Activated CD8-positive, alpha-beta memory T cell treated with anti-CD3 and anti-CD28 coated beads, Interleukin-2, amount 50 U/mL, for 1 hour (primary cell): Measurements from ENCODE around the gene H3-3A.
"Not testable (repeated sequence)": the region's sequence is repeated elsewhere in the genome, so short reads cannot be mapped to it uniquely, and the experiment has no call there.

Source experiments
- DNase-seq: peaks from one replicate; pipeline ENCODE4 v3.0.0-alpha.2; 2020; ENCODE audit errors: extremely low read depth

Gene H3-3A

GRCh38 chr1:226085675-226086285 is 23.3 kb downstream of the H3-3A start:
- DNase-seq: no peak

GRCh38 chr1:226086776-226087175 is 24.3 kb downstream of the H3-3A start:
- no peak for DNase-seq

- no peak for DNase-seq
Observed at GRCh38 chr1:226091461-226091860, 28.9 kb downstream of the H3-3A start.

GRCh38 chr1:226092048-226092820 is 29.7 kb downstream of the H3-3A start:
- not testable (repeated sequence) for DNase-seq

- no peak for DNase-seq
Observed at GRCh38 chr1:226092965-226093364, 30.4 kb downstream of the H3-3A start.

GRCh38 chr1:226093621-226094020 is 31.1 kb downstream of the H3-3A start:
- DNase-seq: no peak

GRCh38 chr1:226094451-226094850 is 31.9 kb downstream of the H3-3A start:
- DNase-seq: no peak

- DNase-seq: no peak
Observed at GRCh38 chr1:226095286-226095685, 32.8 kb downstream of the H3-3A start.

- no peak for DNase-seq
Observed at GRCh38 chr1:226097866-226098625, 35.5 kb downstream of the H3-3A start.

GRCh38 chr1:226098870-226099835 is 36.6 kb downstream of the H3-3A start:
- no peak for DNase-seq

GRCh38 chr1:226100436-226101391 is 38.2 kb downstream of the H3-3A start:
- no peak for DNase-seq

- no peak for DNase-seq
Observed at GRCh38 chr1:226104671-226105121, 42.2 kb downstream of the H3-3A start.

GRCh38 chr1:226107471-226108460 is 45.2 kb downstream of the H3-3A start:
- no peak for DNase-seq

- DNase-seq: no peak
Observed at GRCh38 chr1:226108935-226109828, 46.7 kb downstream of the H3-3A start.

- peak; percentile 39 for DNase-seq
Observed at GRCh38 chr1:226109829-226110248, 47.3 kb downstream of the H3-3A start.

GRCh38 chr1:226110249-226111097 is 48.0 kb downstream of the H3-3A start:
- DNase-seq: no peak
